AG09319 (cell line): ENCODE measurements around the gene MEF2C.

Experiments
- DNase-seq: peaks from one replicate; pipeline ENCODE4 v3.0.0-alpha.2; 2010; ENCODE audit warnings: low read depth; ENCODE audit errors: extremely low read depth
- CTCF ChIP-seq: IDR thresholded peaks from 2 replicates; pipeline ENCODE4 v1.5.1; 2011; ENCODE audit warnings: low read depth, mild to moderate bottlenecking, inconsistent platforms, low read length, moderate library complexity

MEF2C gene

GRCh38 chr5:88679638-88680037 lies 203.3 kb downstream of the MEF2C start:
- DNase-seq = no peak
- no peak for TF ChIP-seq CTCF

GRCh38 chr5:88678770-88679381 lies 204.1 kb downstream of the MEF2C start:
- DNase-seq = no peak
- no peak for TF ChIP-seq CTCF

- no peak for DNase-seq
These were observed 204.8 kb downstream of the MEF2C start for GRCh38 chr5:88677943-88678769.

GRCh38 chr5:88677376-88677895 lies 205.5 kb downstream of the MEF2C start:
- DNase-seq = no peak
- no peak for TF ChIP-seq CTCF

More at GRCh38 chr5:88677943-88678769, 204.8 kb downstream of the MEF2C start:
- TF ChIP-seq CTCF = no peak

- no peak for DNase-seq
- no peak for TF ChIP-seq CTCF
These were observed 206.2 kb downstream of the MEF2C start for GRCh38 chr5:88676637-88677375.

- no peak for DNase-seq
- TF ChIP-seq CTCF = no peak
These were observed 207.0 kb downstream of the MEF2C start for GRCh38 chr5:88675708-88676636.
